Measurements from ENCODE around the gene SPZ1.

Gene SPZ1

GRCh38 chr5:80364892-80365291, 45.1 kb downstream of the SPZ1 start:
- H3K27me3 ChIP-seq (ENCODE audit: control insufficient read depth in 1 of 2, insufficient read depth in 2 of 2, low read length in 2 of 2): no peaks in the 10 kb centered on the region
- H3K9me3 ChIP-seq (ENCODE audit: control insufficient read depth in 2 of 2, low read length in 2 of 2): no peaks in the 10 kb centered on the region
- H3K27ac ChIP-seq (ENCODE audit: low read length): no peak overlapping the region
- H3K9ac ChIP-seq (ENCODE audit: low read length in 2 of 2): no peak overlapping the region
- no peak overlapping the region for H3K4me3 ChIP-seq (ENCODE audit: low read length in 2 of 2)
- H3K36me3 ChIP-seq (ENCODE audit: control insufficient read depth in 2 of 2, insufficient read depth in 2 of 2, low read length in 2 of 2): no peaks in the 10 kb centered on the region
- H3K4me1 ChIP-seq (ENCODE audit: control insufficient read depth, insufficient read depth, low read length): no peaks in the 10 kb centered on the region

GRCh38 chr5:80368661-80369480, 49.1 kb downstream of the SPZ1 start:
- H3K4me3 ChIP-seq (ENCODE audit: low read length in 2 of 2): no peak overlapping the region

GRCh38 chr5:80369521-80369920, 49.7 kb downstream of the SPZ1 start:
- Histone ChIP-seq H3K9ac (ENCODE audit: low read length in 2 of 2) (no peak overlapping the region), H3K4me1 (ENCODE audit: control insufficient read depth, insufficient read depth, low read length) (no peaks in the 10 kb centered on the region), H3K27me3 (ENCODE audit: control insufficient read depth in 1 of 2, insufficient read depth in 2 of 2, low read length in 2 of 2) (no peaks in the 10 kb centered on the region), H3K9me3 (ENCODE audit: control insufficient read depth in 2 of 2, low read length in 2 of 2) (no peaks in the 10 kb centered on the region), H3K36me3 (ENCODE audit: control insufficient read depth in 2 of 2, insufficient read depth in 2 of 2, low read length in 2 of 2) (no peaks in the 10 kb centered on the region), H3K27ac (ENCODE audit: low read length) (no peak overlapping the region), H3K4me3 (ENCODE audit: low read length in 2 of 2) (no peak overlapping the region)

More at GRCh38 chr5:80368661-80369480, 49.1 kb downstream of the SPZ1 start:
- no peaks in the 10 kb centered on the region for H3K9me3 ChIP-seq (ENCODE audit: control insufficient read depth in 2 of 2, low read length in 2 of 2)
- H3K9ac ChIP-seq (ENCODE audit: low read length in 2 of 2): no peak overlapping the region
- no peaks in the 10 kb centered on the region for H3K27me3 ChIP-seq (ENCODE audit: control insufficient read depth in 1 of 2, insufficient read depth in 2 of 2, low read length in 2 of 2)
- H3K4me1 ChIP-seq (ENCODE audit: control insufficient read depth, insufficient read depth, low read length): no peaks in the 10 kb centered on the region
- no peaks in the 10 kb centered on the region for H3K36me3 ChIP-seq (ENCODE audit: control insufficient read depth in 2 of 2, insufficient read depth in 2 of 2, low read length in 2 of 2)
- H3K27ac ChIP-seq (ENCODE audit: low read length): no peak overlapping the region

- no peak overlapping the region for H3K27ac ChIP-seq (ENCODE audit: low read length)
- H3K36me3 ChIP-seq (ENCODE audit: control insufficient read depth in 2 of 2, insufficient read depth in 2 of 2, low read length in 2 of 2): no peaks in the 10 kb centered on the region
- H3K9me3 ChIP-seq (ENCODE audit: control insufficient read depth in 2 of 2, low read length in 2 of 2): no peaks in the 10 kb centered on the region
- H3K4me3 ChIP-seq (ENCODE audit: low read length in 2 of 2): no peak overlapping the region
- H3K9ac ChIP-seq (ENCODE audit: low read length in 2 of 2): no peak overlapping the region
- H3K4me1 ChIP-seq (ENCODE audit: control insufficient read depth, insufficient read depth, low read length): no peaks in the 10 kb centered on the region
- H3K27me3 ChIP-seq (ENCODE audit: control insufficient read depth in 1 of 2, insufficient read depth in 2 of 2, low read length in 2 of 2): no peaks in the 10 kb centered on the region
Measured at GRCh38 chr5:80370390-80370789, 50.6 kb downstream of the SPZ1 start.
